Measurements from ENCODE around the gene SLC35F2. TPM values are rescaled to one million over a fixed set of nuclear protein-coding genes. Genes with fewer than 3 reads are reported as not detected.
"Not testable (repeated sequence)": the region's sequence is repeated elsewhere in the genome, so short reads cannot be mapped to it uniquely, and the experiment has no call there.

SLC35F2 gene
- total RNA-seq, 2 donors from 2014 or later: 26.3 to 31.9 TPM

DNA sequence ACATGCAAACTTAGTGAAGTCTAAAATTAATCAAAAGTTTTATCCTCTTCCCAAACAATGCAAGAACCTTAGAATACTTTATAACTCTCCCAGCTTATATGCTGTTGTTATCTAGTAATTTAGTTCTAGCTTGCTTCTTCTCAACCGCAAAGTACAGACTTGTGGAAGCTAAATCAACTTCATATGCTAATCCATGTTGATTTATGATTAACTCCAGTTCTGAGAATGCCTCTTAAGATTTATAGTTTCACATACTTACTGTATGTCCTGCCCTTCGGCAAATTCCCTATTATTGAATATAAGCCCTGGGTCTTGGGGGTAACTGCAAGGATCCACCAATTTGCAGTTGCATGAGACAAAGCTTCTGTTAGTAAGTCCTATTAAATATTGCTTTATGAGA lies 17.6 kb upstream of the SLC35F2 start:
- no peaks in the 10 kb centered on the region for H3K27me3 ChIP-seq
- intact Hi-C loops (cut with DNase I): no loop called here
- no peaks in the 10 kb centered on the region for H3K4me1 ChIP-seq
- H3K9me3 ChIP-seq: no peaks in the 10 kb centered on the region
- no peak overlapping the region for H3K9ac ChIP-seq (ENCODE audit: low read depth in 2 of 2, low read length in 2 of 2)
- TF ChIP-seq CTCF (IDR thresholded peaks at IDR 0.05): no peak
- no peak overlapping the region for H3K27ac ChIP-seq
- DNase-seq: no peak
- H3K36me3 ChIP-seq: no peaks in the 10 kb centered on the region
- no peak overlapping the region for H3K4me3 ChIP-seq

DNA sequence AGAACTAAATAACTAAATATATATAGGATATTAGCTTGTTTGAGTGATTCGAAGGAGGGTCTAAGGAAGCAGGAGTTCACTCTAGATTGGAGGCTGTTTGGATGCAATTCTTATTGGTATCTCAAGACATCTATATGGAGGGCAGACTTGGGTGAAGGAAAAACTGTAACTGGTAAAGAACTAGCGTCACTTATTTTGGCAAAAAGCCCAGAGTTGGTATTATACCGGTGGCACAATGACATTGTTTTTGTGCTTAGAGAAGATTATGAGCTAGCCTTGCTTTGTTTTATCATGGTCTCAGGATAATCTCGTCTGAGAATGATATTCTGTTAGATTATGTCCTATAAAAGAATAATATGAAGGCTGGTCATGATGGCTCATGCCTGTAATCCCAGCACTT lies 6.0 kb upstream of the SLC35F2 start:
- no peaks in the 10 kb centered on the region for H3K36me3 ChIP-seq
- no peak for TF ChIP-seq CTCF (IDR thresholded peaks at IDR 0.05)
- H3K9me3 ChIP-seq: no peaks in the 10 kb centered on the region
- no peaks in the 10 kb centered on the region for H3K27me3 ChIP-seq
- H3K4me1 ChIP-seq: no peaks in the 10 kb centered on the region
- DNase-seq: no peak
- no peak overlapping the region for H3K27ac ChIP-seq
- intact Hi-C loops (cut with DNase I): no loop called here
- H3K9ac ChIP-seq (ENCODE audit: low read depth in 2 of 2, low read length in 2 of 2): no peak overlapping the region
- H3K4me3 ChIP-seq: no peak overlapping the region

DNA sequence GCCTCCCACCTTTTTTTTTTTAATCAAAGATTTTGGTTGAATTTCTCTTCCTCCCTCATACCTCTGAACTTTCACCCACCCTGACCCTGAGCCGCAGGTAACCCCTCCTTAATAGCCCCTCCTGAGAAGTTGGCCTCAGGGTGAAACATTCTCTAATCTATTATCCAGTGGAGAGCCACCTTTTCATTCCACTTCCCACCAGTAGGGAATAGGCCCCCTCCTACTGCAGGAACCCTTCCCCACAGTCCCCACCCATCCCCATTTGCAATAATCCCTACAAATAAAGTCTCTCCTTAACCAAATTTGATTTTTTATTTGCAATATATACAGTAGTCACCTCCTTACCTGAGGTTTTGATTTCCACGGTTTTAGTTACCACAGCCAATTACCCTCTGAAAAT lies 2.1 kb upstream of the SLC35F2 start:
- no peaks in the 10 kb centered on the region for H3K9me3 ChIP-seq
- no peak overlapping the region for H3K9ac ChIP-seq (ENCODE audit: low read depth in 2 of 2, low read length in 2 of 2)
- no peaks in the 10 kb centered on the region for H3K27me3 ChIP-seq
- intact Hi-C loops (cut with DNase I): no loop called here
- no peak for DNase-seq
- no peaks in the 10 kb centered on the region for H3K36me3 ChIP-seq
- TF ChIP-seq CTCF (IDR thresholded peaks at IDR 0.05): no peak
- H3K27ac ChIP-seq: no peak overlapping the region
- no peak overlapping the region for H3K4me3 ChIP-seq
- H3K4me1 ChIP-seq: no peaks in the 10 kb centered on the region

GRCh38 chr11:107860240-107860620 lies 1.6 kb upstream of the SLC35F2 start:
- H3K9ac ChIP-seq (ENCODE audit: low read depth in 2 of 2, low read length in 2 of 2); H3K4me3 ChIP-seq; H3K4me1 ChIP-seq; intact Hi-C loops (cut with DNase I); DNase-seq; H3K27me3 ChIP-seq; H3K9me3 ChIP-seq; H3K27ac ChIP-seq; H3K36me3 ChIP-seq: not testable (repeated sequence)

- Histone ChIP-seq H3K4me1 (no peaks in the 10 kb centered on the region), H3K4me3 (peak overlapping the region; percentile 87), H3K9ac (ENCODE audit: low read depth in 2 of 2, low read length in 2 of 2) (peak overlapping the region; percentile 53 to 95), H3K27ac (peak overlapping the region; percentile 89), H3K9me3 (no peaks in the 10 kb centered on the region), H3K36me3 (no peaks in the 10 kb centered on the region), H3K27me3 (no peaks in the 10 kb centered on the region)
- no peak for TF ChIP-seq CTCF (IDR thresholded peaks at IDR 0.05)
- intact Hi-C loops (cut with DNase I): loop anchor here (10.0 kb wide), 1 partner anchor 55 kb away; no protein-coding TSS in a partner anchor
- peak; percentile 76 for DNase-seq
Measured at GRCh38 chr11:107859459-107860239, 1.1 kb upstream of the SLC35F2 start.

DNA sequence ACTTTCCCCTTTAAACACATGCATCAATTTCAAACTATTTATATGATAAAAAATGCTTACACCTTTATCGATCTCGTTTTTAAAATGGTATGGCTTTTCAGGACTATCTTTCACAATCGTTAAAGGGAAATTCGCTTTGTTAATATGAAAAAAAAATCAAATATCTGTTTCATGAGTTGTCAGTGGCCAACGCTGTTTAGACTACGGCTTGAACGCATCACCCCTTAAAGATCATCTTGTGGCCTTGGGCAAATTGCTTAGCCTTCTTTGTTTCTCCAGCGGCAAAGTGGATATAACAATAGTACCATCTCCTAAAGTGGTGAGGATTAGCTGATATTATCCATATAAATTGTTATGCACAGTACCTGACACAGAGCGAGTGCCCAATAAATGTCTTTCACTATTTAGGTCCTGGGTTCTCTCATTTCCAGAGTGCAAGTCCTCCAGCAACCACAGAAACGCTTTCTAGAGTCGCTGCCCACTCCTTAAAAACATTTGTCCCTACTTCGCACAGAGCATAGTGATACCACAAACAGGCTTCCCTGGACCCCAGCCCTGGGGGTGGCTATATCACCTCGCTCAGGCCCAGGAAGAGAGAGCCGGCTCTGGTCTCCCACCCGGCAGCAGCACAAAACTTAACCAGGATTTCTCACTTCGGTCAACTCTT lies 904 bp downstream of the SLC35F2 start:
- peak overlapping the region; percentile 87 for H3K4me3 ChIP-seq
- no peaks in the 10 kb centered on the region for H3K4me1 ChIP-seq
- no peak for TF ChIP-seq CTCF (IDR thresholded peaks at IDR 0.05)
- H3K27me3 ChIP-seq: no peaks in the 10 kb centered on the region
- peak overlapping the region; percentile 89 for H3K27ac ChIP-seq
- H3K9me3 ChIP-seq: no peaks in the 10 kb centered on the region
- intact Hi-C loops (cut with DNase I): loop anchor here (10.0 kb wide), 1 partner anchor 53 kb away; no protein-coding TSS in a partner anchor
- peak overlapping the region; percentile 88 to 95 for H3K9ac ChIP-seq (ENCODE audit: low read depth in 2 of 2, low read length in 2 of 2)
- H3K36me3 ChIP-seq: no peaks in the 10 kb centered on the region
- peak; percentile 53 for DNase-seq

Data from colonic mucosa (tissue), 4 donors.